Glutamatergic neuron (in vitro differentiated cells): ENCODE results near the gene LPAR2. TPM values are rescaled to one million over a fixed set of nuclear protein-coding genes. Genes with fewer than 3 reads are reported as not detected.

Source experiments
- DNase-seq: peaks from one replicate; pipeline ENCODE4 v3.0.0; 2022
- H3K27ac Mint-ChIP-seq: one replicate; pipeline ENCODE4 v1.8.0; 2020; ENCODE audit warnings: mild to moderate bottlenecking, mixed read lengths, inconsistent platforms; ENCODE audit not compliant: unreplicated experiment
- H3K27me3 Mint-ChIP-seq: one replicate; pipeline ENCODE4 v1.8.0; 2020; ENCODE audit warnings: mild to moderate bottlenecking, moderate library complexity, mixed read lengths, inconsistent platforms; ENCODE audit not compliant: unreplicated experiment
- H3K36me3 Mint-ChIP-seq: one replicate; pipeline ENCODE4 v1.8.0; 2020; ENCODE audit warnings: mild to moderate bottlenecking, mixed read lengths, inconsistent platforms; ENCODE audit not compliant: unreplicated experiment
- H3K4me1 Mint-ChIP-seq: one replicate; pipeline ENCODE4 v1.8.0; 2020; ENCODE audit warnings: mild to moderate bottlenecking, low read depth, mixed read lengths, inconsistent platforms; ENCODE audit not compliant: unreplicated experiment
- H3K4me3 Mint-ChIP-seq: one replicate; pipeline ENCODE4 v1.8.0; 2020; ENCODE audit warnings: mild to moderate bottlenecking, mixed read lengths, inconsistent platforms; ENCODE audit not compliant: unreplicated experiment
- H3K9me3 Mint-ChIP-seq: one replicate; pipeline ENCODE4 v1.8.0; 2020; ENCODE audit warnings: mild to moderate bottlenecking, moderate library complexity, mixed read lengths, inconsistent platforms; ENCODE audit not compliant: unreplicated experiment
- total RNA-seq: library from RNA; stranded (reverse); fragmentation: NEBNext Ultra II Directional; extraction: Animal tissue kit (Norgen Biotek cat#: 25700); gene quantifications from one replicate; pipeline ENCODE4 v1.2.1, GENCODE V29; 2021; ENCODE audit not compliant: unreplicated experiment
- TF ChIP-seq, protein P1 (sequence below): fragments of 200-600 bp; sonication (generic); IDR thresholded peaks from one replicate; pipeline ENCODE4 v1.5.0; 2021; ENCODE audit not compliant: partially characterized antibody, unreplicated experiment

LPAR2 gene
- total RNA-seq, 1 donor from 2014 or later: 364 TPM

DNA sequence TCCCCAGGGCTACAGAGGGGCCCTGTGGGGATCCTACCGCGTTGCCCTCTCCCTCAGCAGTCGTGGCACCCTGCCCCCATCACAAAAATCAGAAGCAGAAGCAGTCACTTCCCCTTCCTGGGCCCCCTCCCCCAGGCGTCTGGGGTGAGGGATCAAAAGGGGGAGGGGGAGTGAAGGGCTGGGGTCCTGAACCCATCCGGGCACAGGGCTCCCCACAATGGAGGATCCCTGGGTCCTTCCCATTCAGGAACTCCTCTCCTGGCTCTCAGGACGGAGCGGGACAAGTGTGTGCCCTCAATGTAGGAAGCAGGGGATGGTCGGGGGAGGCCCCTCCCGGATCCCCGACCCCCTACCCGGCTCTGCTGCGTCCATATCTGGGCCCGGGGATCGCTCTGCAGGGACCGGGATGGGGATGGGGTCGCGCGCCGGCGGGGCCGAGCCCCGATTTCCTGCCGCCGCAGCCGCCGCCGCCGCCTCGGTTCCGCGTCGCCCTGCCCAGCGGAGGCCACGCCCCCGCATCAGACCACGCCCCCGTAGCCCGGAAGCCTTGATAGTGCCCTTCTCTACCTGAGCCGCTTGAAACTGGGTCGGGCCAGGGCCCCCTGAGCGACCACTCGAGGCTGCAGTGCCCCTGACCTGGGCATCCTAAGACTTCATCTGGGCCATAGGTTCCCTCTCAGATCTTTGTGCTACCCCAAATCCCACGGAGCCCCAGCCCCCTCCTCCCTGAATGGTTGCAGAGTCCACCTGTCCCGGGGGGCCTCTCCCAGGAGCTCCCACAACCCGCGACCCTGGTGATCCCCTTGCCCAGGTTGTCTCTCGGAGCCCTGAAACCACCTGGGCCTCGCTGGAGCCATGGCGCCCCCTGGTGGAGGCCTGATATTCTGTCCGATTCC lies 15.4 kb upstream of the LPAR2 start, which contains the start of gene GMIP:
GMIP (minus strand) TSS at position 500 of the 896 bp plus-strand sequence; CDS start at position 372, 128 bp downstream.
- peak within 1 kb of the TSS; percentile 100 for H3K27ac Mint-ChIP-seq
- peaks cover 13% of the 10 kb centered on the region for H3K27me3 Mint-ChIP-seq
- TF ChIP-seq, protein P1, sequence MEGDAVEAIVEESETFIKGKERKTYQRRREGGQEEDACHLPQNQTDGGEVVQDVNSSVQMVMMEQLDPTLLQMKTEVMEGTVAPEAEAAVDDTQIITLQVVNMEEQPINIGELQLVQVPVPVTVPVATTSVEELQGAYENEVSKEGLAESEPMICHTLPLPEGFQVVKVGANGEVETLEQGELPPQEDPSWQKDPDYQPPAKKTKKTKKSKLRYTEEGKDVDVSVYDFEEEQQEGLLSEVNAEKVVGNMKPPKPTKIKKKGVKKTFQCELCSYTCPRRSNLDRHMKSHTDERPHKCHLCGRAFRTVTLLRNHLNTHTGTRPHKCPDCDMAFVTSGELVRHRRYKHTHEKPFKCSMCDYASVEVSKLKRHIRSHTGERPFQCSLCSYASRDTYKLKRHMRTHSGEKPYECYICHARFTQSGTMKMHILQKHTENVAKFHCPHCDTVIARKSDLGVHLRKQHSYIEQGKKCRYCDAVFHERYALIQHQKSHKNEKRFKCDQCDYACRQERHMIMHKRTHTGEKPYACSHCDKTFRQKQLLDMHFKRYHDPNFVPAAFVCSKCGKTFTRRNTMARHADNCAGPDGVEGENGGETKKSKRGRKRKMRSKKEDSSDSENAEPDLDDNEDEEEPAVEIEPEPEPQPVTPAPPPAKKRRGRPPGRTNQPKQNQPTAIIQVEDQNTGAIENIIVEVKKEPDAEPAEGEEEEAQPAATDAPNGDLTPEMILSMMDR: peak; percentile 98
- H3K9me3 Mint-ChIP-seq: peaks cover 26% of the 10 kb centered on the region
- peaks cover 13% of the 10 kb centered on the region for H3K4me1 Mint-ChIP-seq
- H3K4me3 Mint-ChIP-seq: peak within 1 kb of the TSS; percentile 95
- no peaks in the 10 kb centered on the region for H3K36me3 Mint-ChIP-seq
- DNase-seq: peak; percentile 90

DNA sequence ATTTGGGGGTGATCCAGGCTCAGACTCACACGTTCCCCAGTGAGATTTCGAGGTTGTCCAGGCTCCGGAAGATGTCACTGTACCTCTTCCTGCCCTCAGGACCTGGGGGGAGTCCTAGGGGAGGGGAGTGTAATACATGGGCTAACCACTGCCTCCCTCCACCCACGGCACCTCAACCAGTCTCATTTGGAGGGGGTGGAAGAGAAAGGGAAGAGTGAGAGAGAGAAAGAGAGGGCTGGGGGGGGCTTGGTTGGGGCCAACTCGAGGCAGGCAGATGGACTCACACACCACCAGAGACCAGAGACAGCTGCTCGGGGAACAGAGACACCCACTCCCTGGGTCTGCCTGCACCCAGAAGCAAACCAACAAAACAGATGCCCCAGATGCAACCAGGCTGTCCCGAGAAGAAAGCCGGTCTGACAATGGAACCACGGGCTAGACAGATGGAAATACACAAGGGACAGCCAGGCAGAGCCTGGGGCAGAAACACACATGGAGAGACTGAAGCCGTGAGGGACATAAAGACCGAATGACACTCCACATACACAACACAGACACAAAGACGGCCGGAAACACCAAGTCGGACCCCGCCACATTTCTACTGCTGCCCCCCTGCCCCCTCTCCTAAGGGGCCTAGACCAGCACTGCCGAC lies 14.6 kb upstream of the LPAR2 start:
- TF ChIP-seq, protein P1: no peak
- Mint-ChIP-seq H3K36me3 (no peaks in the 10 kb centered on the region), H3K4me3 (peak overlapping the region; percentile 95), H3K27me3 (peaks cover 13% of the 10 kb centered on the region), H3K27ac (peak overlapping the region; percentile 100), H3K4me1 (peaks cover 15% of the 10 kb centered on the region), H3K9me3 (peaks cover 27% of the 10 kb centered on the region)
- peak; percentile 82 for DNase-seq

DNA sequence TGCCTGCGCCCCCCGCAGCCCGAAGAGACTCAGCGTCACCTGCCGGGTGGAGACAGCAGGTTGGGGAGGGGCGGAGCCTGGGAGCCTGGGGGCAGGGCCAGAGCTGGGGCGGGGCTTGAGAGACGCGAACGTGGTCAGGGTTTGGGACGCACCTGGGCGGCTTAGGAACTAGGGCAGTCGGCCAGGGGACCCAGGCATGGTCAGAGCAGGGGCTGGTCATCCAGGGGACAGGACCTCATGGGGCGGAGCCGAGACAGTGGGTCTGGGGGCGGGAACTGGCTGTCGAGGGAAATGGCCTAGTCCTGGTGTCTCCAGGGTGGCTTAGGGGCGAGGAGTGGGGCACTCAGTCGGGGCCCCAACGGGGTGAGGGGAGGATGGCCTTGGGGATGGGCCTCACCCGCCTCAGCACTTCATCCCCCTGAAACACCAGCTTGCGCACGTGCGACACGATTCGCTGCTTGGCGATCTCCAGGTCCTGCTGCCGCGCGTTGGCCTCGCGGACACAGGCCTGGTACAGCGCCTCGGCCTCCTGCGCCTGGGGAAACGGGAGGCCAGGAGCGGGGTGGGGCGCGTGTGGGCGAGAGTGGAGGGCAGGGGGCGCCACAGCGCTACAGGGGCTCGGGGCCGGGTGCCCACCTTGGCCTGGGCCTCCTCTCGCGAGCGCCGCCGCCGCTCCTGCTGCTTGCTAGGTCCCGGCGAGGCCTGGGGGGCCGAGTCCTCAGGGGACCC lies 9.7 kb upstream of the LPAR2 start:
- H3K4me3 Mint-ChIP-seq: no peak overlapping the region
- TF ChIP-seq, protein P1: no peak
- H3K4me1 Mint-ChIP-seq: peaks cover 16% of the 10 kb centered on the region
- DNase-seq: no peak
- peaks cover 19% of the 10 kb centered on the region for H3K36me3 Mint-ChIP-seq
- H3K27ac Mint-ChIP-seq: no peak overlapping the region
- H3K9me3 Mint-ChIP-seq: peaks cover 21% of the 10 kb centered on the region
- peaks cover 18% of the 10 kb centered on the region for H3K27me3 Mint-ChIP-seq

DNA sequence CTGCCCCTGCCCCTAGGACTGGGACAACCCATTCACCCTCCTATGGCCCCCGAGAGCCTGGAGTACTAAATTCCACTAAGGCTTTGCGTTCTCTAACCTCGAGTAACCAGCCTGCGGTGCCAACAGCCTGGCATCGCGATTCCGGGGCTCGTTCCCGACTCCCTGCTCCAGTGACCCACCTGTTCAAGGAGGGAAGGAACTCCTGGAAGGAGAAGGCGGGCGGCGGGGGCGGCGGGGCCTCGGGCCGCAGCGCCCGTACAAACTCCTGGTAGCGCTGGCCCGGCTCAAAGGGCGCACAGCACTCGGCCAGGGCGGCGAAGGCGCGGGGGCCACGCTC lies 9.1 kb upstream of the LPAR2 start:
- TF ChIP-seq, protein P1: no peak
- H3K36me3 Mint-ChIP-seq: peaks cover 21% of the 10 kb centered on the region
- H3K27me3 Mint-ChIP-seq: peaks cover 14% of the 10 kb centered on the region
- no peak overlapping the region for H3K4me3 Mint-ChIP-seq
- no peak overlapping the region for H3K27ac Mint-ChIP-seq
- no peak for DNase-seq
- H3K4me1 Mint-ChIP-seq: peaks cover 10% of the 10 kb centered on the region
- peaks cover 17% of the 10 kb centered on the region for H3K9me3 Mint-ChIP-seq
